ENCODE results near the gene LRIG1.

GRCh38 chr3:66450390-66451022, 50.3 kb downstream of the LRIG1 start:
- TF ChIP-seq CTCF (IDR thresholded peaks at IDR 0.05): no peak
- TF ChIP-seq POLR2A (IDR thresholded peaks at IDR 0.05): no peak
- TF ChIP-seq POLR2AphosphoS5 (IDR thresholded peaks at IDR 0.05): peak; percentile 88

Measured in prostate gland (tissue), 2 donors.